Measurements from ENCODE around the gene PSIP1. TPM values are rescaled to one million over a fixed set of nuclear protein-coding genes. Genes with fewer than 3 reads are reported as not detected.

Gene PSIP1
- total RNA-seq, 4 donors from 2014 or later = 36.6 to 102 (median 55.9) TPM

DNA sequence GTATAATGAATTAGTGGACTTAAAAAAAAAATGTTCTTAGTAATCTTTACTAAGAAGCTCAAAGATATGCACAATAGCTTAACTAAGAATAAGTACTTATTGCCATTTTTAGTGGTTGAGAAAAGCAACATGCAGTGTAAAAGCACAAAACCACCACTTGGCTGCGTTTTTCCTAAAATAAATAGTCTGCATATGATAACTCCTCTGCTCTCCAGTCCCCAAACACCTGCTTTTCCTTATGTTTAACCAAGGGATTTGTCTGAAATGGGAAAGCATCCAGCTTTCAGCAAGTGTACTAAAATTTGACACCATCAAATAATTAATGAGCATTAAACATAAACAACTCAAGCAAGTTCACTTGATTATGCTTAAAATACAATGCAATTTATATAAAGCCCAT, 41.4 kb downstream of the PSIP1 start:
- Histone ChIP-seq H3K4me1 (peaks cover 2 to 41% (median 4%) of the 10 kb centered on the region in 3 donors), H3K27ac (no peak overlapping the region), H3K36me3 (peaks cover 0 to 58% of the 10 kb centered on the region in 2 donors), H3K4me3 (no peak overlapping the region), H3K9me3 (no peaks in the 10 kb centered on the region), H3K27me3 (no peaks in the 10 kb centered on the region)
- no peak for ATAC-seq
- TF ChIP-seq, protein P1, sequence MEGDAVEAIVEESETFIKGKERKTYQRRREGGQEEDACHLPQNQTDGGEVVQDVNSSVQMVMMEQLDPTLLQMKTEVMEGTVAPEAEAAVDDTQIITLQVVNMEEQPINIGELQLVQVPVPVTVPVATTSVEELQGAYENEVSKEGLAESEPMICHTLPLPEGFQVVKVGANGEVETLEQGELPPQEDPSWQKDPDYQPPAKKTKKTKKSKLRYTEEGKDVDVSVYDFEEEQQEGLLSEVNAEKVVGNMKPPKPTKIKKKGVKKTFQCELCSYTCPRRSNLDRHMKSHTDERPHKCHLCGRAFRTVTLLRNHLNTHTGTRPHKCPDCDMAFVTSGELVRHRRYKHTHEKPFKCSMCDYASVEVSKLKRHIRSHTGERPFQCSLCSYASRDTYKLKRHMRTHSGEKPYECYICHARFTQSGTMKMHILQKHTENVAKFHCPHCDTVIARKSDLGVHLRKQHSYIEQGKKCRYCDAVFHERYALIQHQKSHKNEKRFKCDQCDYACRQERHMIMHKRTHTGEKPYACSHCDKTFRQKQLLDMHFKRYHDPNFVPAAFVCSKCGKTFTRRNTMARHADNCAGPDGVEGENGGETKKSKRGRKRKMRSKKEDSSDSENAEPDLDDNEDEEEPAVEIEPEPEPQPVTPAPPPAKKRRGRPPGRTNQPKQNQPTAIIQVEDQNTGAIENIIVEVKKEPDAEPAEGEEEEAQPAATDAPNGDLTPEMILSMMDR (IDR thresholded peaks at IDR 0.05) = no peak
- TF ChIP-seq POLR2AphosphoS5 (IDR thresholded peaks at IDR 0.05) (no peak), POLR2A (IDR thresholded peaks at IDR 0.05) (no peak), EP300 (IDR thresholded peaks at IDR 0.05) (no peak)
- 32 to 70% methylated on average over 1 of the region's 1 CpG for WGBS, 2 donors (ENCODE audit: low coverage in 1 of 2)

DNA sequence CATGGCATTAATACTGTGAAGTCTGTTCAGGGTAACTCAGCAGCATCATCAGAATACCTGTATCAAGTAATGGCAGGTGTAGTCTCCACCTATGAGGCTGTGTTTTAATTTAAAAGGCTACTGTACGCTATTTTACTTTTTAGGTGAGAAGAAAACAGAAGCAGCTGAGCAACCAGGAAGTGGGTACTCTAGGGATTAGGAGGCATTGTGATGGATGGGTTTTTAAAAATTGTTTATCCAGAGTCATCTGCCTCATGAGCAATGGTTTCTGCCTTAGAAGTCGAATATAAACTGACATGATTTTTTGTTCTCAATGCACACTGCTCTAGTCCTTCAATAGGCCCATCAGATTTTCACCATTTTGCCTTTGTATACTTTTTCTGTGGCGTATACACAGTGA, 42.6 kb downstream of the PSIP1 start:
- Histone ChIP-seq H3K9me3 (no peaks in the 10 kb centered on the region), H3K4me1 (peaks cover 2 to 52% (median 4%) of the 10 kb centered on the region in 3 donors), H3K36me3 (peaks cover 0 to 59% of the 10 kb centered on the region in 2 donors), H3K27me3 (no peaks in the 10 kb centered on the region), H3K4me3 (no peak overlapping the region), H3K27ac (no peak overlapping the region)
- 25 to 55% methylated on average over 3 of the region's 3 CpGs for WGBS, 2 donors (ENCODE audit: low coverage in 1 of 2)
- ATAC-seq = no peak
- TF ChIP-seq POLR2AphosphoS5 (IDR thresholded peaks at IDR 0.05) = no peak
- TF ChIP-seq EP300 (IDR thresholded peaks at IDR 0.05) = no peak
- no peak for TF ChIP-seq POLR2A (IDR thresholded peaks at IDR 0.05)
- TF ChIP-seq, protein P1 (IDR thresholded peaks at IDR 0.05) = no peak

DNA sequence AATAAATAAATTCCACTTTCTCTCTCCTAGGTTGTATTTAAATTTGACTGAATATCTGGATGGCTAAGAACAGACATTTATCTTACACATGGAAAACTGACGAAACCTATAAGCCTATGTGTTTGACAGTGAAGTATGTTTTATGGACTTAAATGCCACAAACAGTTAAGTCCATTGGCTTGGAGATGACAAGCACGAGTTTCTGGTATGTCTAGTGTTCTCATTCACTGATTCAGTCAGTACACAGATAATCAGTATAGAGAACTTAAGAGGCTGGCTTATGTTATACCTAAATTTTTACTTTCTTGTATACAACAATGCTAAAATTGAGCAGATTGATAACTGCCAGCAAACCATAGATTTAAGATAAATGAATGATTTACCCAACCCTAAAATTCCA, 49.2 kb downstream of the PSIP1 start:
- TF ChIP-seq, protein P1 (IDR thresholded peaks at IDR 0.05) = no peak
- TF ChIP-seq POLR2A (IDR thresholded peaks at IDR 0.05) (no peak), EP300 (IDR thresholded peaks at IDR 0.05) (no peak), POLR2AphosphoS5 (IDR thresholded peaks at IDR 0.05) (no peak)
- Histone ChIP-seq H3K27ac (no peak overlapping the region), H3K4me1 (peaks cover 0 to 23% (median 2%) of the 10 kb centered on the region in 3 donors), H3K36me3 (peaks cover 0 to 79% of the 10 kb centered on the region in 2 donors), H3K9me3 (no peaks in the 10 kb centered on the region), H3K27me3 (no peaks in the 10 kb centered on the region), H3K4me3 (no peak overlapping the region)
- ATAC-seq = no peak
- 39 to 48% methylated on average over 2 of the region's 2 CpGs for WGBS, 2 donors (ENCODE audit: low coverage in 1 of 2)

DNA sequence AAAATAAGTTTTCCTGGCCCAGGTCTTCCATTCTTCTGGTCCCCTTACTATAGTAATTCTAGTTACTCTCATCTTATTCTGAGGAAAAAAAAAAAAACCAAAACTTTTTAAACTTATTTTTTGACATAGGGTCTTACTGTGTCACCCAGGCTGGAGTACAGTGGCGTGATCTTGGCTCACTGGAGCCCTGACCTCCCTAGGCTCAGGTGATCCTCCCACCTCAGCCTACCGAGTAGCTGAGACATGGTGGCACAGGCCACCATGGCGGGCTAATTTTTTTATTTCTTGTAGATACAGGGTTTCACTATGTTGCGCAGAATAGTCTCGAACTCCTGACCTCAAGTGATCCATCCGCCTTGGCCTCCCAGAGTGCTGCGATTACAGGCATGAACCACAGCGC, 49.7 kb downstream of the PSIP1 start:
- Histone ChIP-seq H3K9me3 (no peaks in the 10 kb centered on the region), H3K4me1 (peaks cover 0 to 23% (median 2%) of the 10 kb centered on the region in 3 donors), H3K4me3 (no peak overlapping the region), H3K27ac (no peak overlapping the region), H3K36me3 (peaks cover 0 to 79% of the 10 kb centered on the region in 2 donors), H3K27me3 (no peaks in the 10 kb centered on the region)
- no peak for TF ChIP-seq POLR2AphosphoS5 (IDR thresholded peaks at IDR 0.05)
- TF ChIP-seq, protein P1 (IDR thresholded peaks at IDR 0.05) = no peak
- no peak for TF ChIP-seq POLR2A (IDR thresholded peaks at IDR 0.05)
- TF ChIP-seq EP300 (IDR thresholded peaks at IDR 0.05) = no peak
- no peak for ATAC-seq
- WGBS, 2 donors (ENCODE audit: low coverage in 1 of 2) = 86 to 97% methylated on average over 6 to 7 of the region's 8 CpGs

DNA sequence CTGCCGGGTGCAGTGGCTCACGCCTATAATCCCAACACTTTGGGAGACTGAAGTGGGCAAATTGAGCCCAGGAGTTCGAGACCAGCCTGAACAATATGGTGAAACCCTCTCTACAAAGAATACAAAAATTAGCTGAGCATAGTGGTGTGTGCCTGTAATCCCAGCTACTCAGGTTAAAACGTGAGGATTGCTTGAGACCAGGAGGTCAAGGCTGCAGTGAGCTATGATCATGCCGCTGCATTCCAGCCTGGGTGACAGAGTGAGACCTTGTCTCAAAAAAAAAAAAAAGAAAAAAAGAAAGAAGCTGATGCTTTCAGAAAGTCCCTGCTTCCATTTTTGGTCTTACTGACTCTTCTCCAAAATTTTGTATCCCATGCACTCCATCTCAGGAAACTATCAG, 56.8 kb downstream of the PSIP1 start:
- H3K36me3 ChIP-seq = peaks cover 3 to 96% of the 10 kb centered on the region in 2 donors
- no peak for TF ChIP-seq POLR2A (IDR thresholded peaks at IDR 0.05)
- TF ChIP-seq, protein P1 (IDR thresholded peaks at IDR 0.05) = no peak
- no peak for TF ChIP-seq EP300 (IDR thresholded peaks at IDR 0.05)
- no peak for TF ChIP-seq POLR2AphosphoS5 (IDR thresholded peaks at IDR 0.05)
- H3K27me3 ChIP-seq = no peaks in the 10 kb centered on the region
- ATAC-seq = no peak
- H3K9me3 ChIP-seq = no peaks in the 10 kb centered on the region
- no peak overlapping the region for H3K4me3 ChIP-seq
- H3K27ac ChIP-seq = no peak overlapping the region
- H3K4me1 ChIP-seq = no peaks in the 10 kb centered on the region
- WGBS, 2 donors (ENCODE audit: low coverage in 1 of 2) = 87 to 90% methylated on average over 3 to 5 of the region's 5 CpGs

Data from gastroesophageal sphincter (tissue), 4 donors.